HCT116 (cell line): Measurements from ENCODE around the gene PRMT5. TPM values are rescaled to one million over a fixed set of nuclear protein-coding genes. Genes with fewer than 3 reads are reported as not detected.

Experiments used
- ATAC-seq: fragments of 200-7000 bp; cut with Tn5 transposase; 2 replicates; pipeline ENCODE4 v1.9.1; 2020; ENCODE audit warnings: mild to moderate bottlenecking, moderate library complexity
- BruUV-seq: library from RNA; stranded (reverse); fragments of 400-500 nt; replicated peaks from 2 replicates; lab custom pipeline; 2021; lab: Mats Ljungman, UMichigan
- CTCF ChIA-PET: fragments of 300-600 bp; sonication (Branson Sonifier 250); formaldehyde crosslinking; loops from one replicate; lab custom pipeline; 2021; ENCODE audit warnings: antibody characterized with exemption; lab: Charles Lee
- POLR2A ChIA-PET: fragments of 300-600, 350-600 bp; sonication (Branson Sonifier 250); formaldehyde crosslinking; loops from one replicate; lab custom pipeline; 2021; ENCODE audit warnings: antibody characterized with exemption; lab: Charles Lee
- RAD21 ChIA-PET, 2 experiments: fragments of 300-600 bp; sonication (Branson Sonifier 250); formaldehyde crosslinking; loops; one replicate each; lab custom pipeline; 2023; ENCODE audit warnings: low total read pairs in 2 of 2; ENCODE audit not compliant: uncharacterized antibody in 2 of 2, unreplicated experiment in 2 of 2, low non-redundant PET in 1 of 2; lab: Charles Lee
- DNase-seq: peaks from one replicate; pipeline ENCODE4 v3.0.0-alpha.2; 2010; ENCODE audit warnings: low read depth, low spot score
- H2AFZ ChIP-seq: fragments of 200-600 bp; shearing (Covaris generic), sonication (generic); 2 replicates; pipeline ENCODE4 v1.6.1; 2017; ENCODE audit warnings: low read depth, mixed run types, mixed read lengths, antibody characterized with exemption, low read length; ENCODE audit not compliant: poor library complexity, severe bottlenecking
- H3K27ac ChIP-seq: 2 replicates; pipeline ENCODE4 v1.5.1; 2012; ENCODE audit warnings: low read depth, low read length
- H3K27me3 ChIP-seq: fragments of 200-600 bp; sonication (generic); 2 replicates; pipeline ENCODE4 v1.6.1; 2016; ENCODE audit warnings: mixed run types, low read length, mixed read lengths; ENCODE audit not compliant: insufficient read depth
- H3K36me3 ChIP-seq, 2 experiments: fragments of 200-500 bp in 1 of 2; fragments of 200-600 bp in 1 of 2; sonication (Bioruptor generic) in 1 of 2; sonication (generic) in 1 of 2; 2 replicates each; pipeline versions ENCODE4 v1.5.1 to v1.6.1; 2014 to 2016; ENCODE audit warnings: low read length in 2 of 2, inconsistent platforms in 1 of 2, mixed read lengths in 1 of 2, mixed run types in 1 of 2; ENCODE audit not compliant: insufficient read depth in 2 of 2, control insufficient read depth in 1 of 2
- H3K4me1 ChIP-seq, 2 experiments: fragments of 200-600 bp in 1 of 2; sonication (generic) in 1 of 2; 2 replicates each; pipeline versions ENCODE4 v1.5.1 to v1.6.1; 2012 to 2017; ENCODE audit warnings: low read length in 2 of 2, inconsistent platforms in 1 of 2, mild to moderate bottlenecking in 1 of 2, mixed read lengths in 1 of 2, mixed run types in 1 of 2, moderate library complexity in 1 of 2; ENCODE audit not compliant: insufficient read depth in 2 of 2, control insufficient read depth in 1 of 2
- H3K4me2 ChIP-seq: fragments of 200-600 bp; sonication (generic); 2 replicates; pipeline ENCODE4 v1.6.1; 2017; ENCODE audit warnings: mixed run types, low read length, mixed read lengths
- H3K4me3 ChIP-seq, 2 experiments: fragments of 200-600 bp in 1 of 2; sonication (generic) in 1 of 2; replicated peaks in 1 of 2; 2 replicates each; pipeline ENCODE4 v1.5.1; 2011 to 2016; ENCODE audit warnings: low read length in 2 of 2, control low read depth in 1 of 2, low read depth in 1 of 2, mild to moderate bottlenecking in 1 of 2, mixed read lengths in 1 of 2, mixed run types in 1 of 2
- H3K79me2 ChIP-seq: fragments of 200-600 bp; sonication (generic); 2 replicates; pipeline ENCODE4 v1.6.1; 2017; ENCODE audit warnings: mild to moderate bottlenecking, mixed run types, low read length, moderate library complexity, mixed read lengths; ENCODE audit not compliant: insufficient read depth
- H3K9ac ChIP-seq: fragments of 200-600 bp; sonication (generic); 2 replicates; pipeline ENCODE4 v1.6.1; 2016; ENCODE audit warnings: low read length, mixed read lengths
- H3K9me2 ChIP-seq: fragments of 200-600 bp; sonication (generic), shearing (Covaris generic); 2 replicates; pipeline ENCODE4 v1.6.1; 2017; ENCODE audit warnings: mixed run types, mild to moderate bottlenecking, moderate library complexity; ENCODE audit not compliant: insufficient read depth
- H3K9me3 ChIP-seq, 2 experiments: fragments of 200-500 bp in 1 of 2; fragments of 200-600 bp in 1 of 2; sonication (Bioruptor generic) in 1 of 2; sonication (generic) in 1 of 2; 2 replicates each; pipeline ENCODE4 v1.6.1; 2014 to 2017; ENCODE audit warnings: low read length in 2 of 2, mixed read lengths in 2 of 2, inconsistent platforms in 1 of 2, low read depth in 1 of 2, mild to moderate bottlenecking in 1 of 2, mixed run types in 1 of 2, moderate library complexity in 1 of 2; ENCODE audit not compliant: control insufficient read depth in 1 of 2, insufficient read depth in 1 of 2
- H4K20me1 ChIP-seq: fragments of 200-600 bp; sonication (generic), shearing (Covaris generic); 2 replicates; pipeline ENCODE4 v1.6.1; 2017; ENCODE audit warnings: mixed run types, mild to moderate bottlenecking, moderate library complexity; ENCODE audit not compliant: insufficient read depth
- ATF3 ChIP-seq: IDR thresholded peaks from 2 replicates; pipeline ENCODE4 v1.6.1; 2012
- CBX3 ChIP-seq: IDR thresholded peaks from 2 replicates; pipeline ENCODE4 v1.6.1; 2012; ENCODE audit warnings: low read depth
- CEBPB ChIP-seq: IDR thresholded peaks from 2 replicates; pipeline ENCODE4 v1.6.1; 2012; ENCODE audit warnings: low read depth
- ELF1 ChIP-seq: IDR thresholded peaks from 2 replicates; pipeline ENCODE4 v1.6.1; 2012; ENCODE audit warnings: low read depth, borderline replicate concordance
- EZH2 ChIP-seq: fragments of 200-600 bp; sonication (generic); IDR thresholded peaks from 2 replicates; pipeline ENCODE4 v1.6.1; 2017; ENCODE audit warnings: antibody characterized with exemption, mixed run types
- EZH2phosphoT487 ChIP-seq: fragments of 200-600 bp; IDR thresholded peaks from 2 replicates; pipeline ENCODE4 v1.6.1; 2018; ENCODE audit warnings: antibody characterized with exemption, borderline replicate concordance
- FOSL1 ChIP-seq: IDR thresholded peaks from 2 replicates; pipeline ENCODE4 v1.6.1; 2012; ENCODE audit warnings: low read depth
- JUND ChIP-seq: IDR thresholded peaks from 2 replicates; pipeline ENCODE4 v1.6.1; 2012
- MAX ChIP-seq: IDR thresholded peaks from 2 replicates; pipeline ENCODE4 v1.6.1; 2012
- POLR2A ChIP-seq: IDR thresholded peaks from 2 replicates; pipeline ENCODE4 v1.7.0; 2011; ENCODE audit warnings: borderline replicate concordance; ENCODE audit not compliant: insufficient read depth, insufficient read length; ENCODE audit errors: extremely low read depth
- POLR2AphosphoS5 ChIP-seq: IDR thresholded peaks from 2 replicates; pipeline ENCODE4 v1.6.1; 2011; ENCODE audit warnings: mild to moderate bottlenecking, low read depth, low read length, moderate library complexity
- RAD21 ChIP-seq: IDR thresholded peaks from 2 replicates; pipeline ENCODE4 v1.6.1; 2012; ENCODE audit warnings: low read depth, mild to moderate bottlenecking
- SIN3A ChIP-seq: IDR thresholded peaks from 2 replicates; pipeline ENCODE4 v1.6.1; 2012; ENCODE audit warnings: low read depth
- SP1 ChIP-seq: IDR thresholded peaks from 2 replicates; pipeline ENCODE4 v1.6.1; 2012; ENCODE audit warnings: low read depth
- YY1 ChIP-seq: IDR thresholded peaks from 2 replicates; pipeline ENCODE4 v1.6.1; 2011; ENCODE audit warnings: low read length, low read depth, moderate library complexity, mild to moderate bottlenecking; ENCODE audit not compliant: insufficient replicate concordance; ENCODE audit errors: extremely low read depth
- ZBTB33 ChIP-seq: IDR thresholded peaks from 2 replicates; pipeline ENCODE4 v1.6.1; 2011; ENCODE audit warnings: mild to moderate bottlenecking, low read length, moderate library complexity; ENCODE audit not compliant: insufficient replicate concordance; ENCODE audit errors: extremely low read depth
- ZNF274 ChIP-seq: fragments of 200-500 bp; sonication (Bioruptor generic); IDR thresholded peaks from 2 replicates; pipeline ENCODE4 v1.6.1; 2014; ENCODE audit warnings: mild to moderate bottlenecking, low read depth, low read length, inconsistent platforms
- intact Hi-C: fragments of 100-400 bp; cut with micrococcal nuclease; formaldehyde crosslinking; loops from 2 replicates; pipeline ENCODE4 v1.10.0; 2022
- total RNA-seq: library from RNA; stranded (reverse); gene quantifications from one replicate; pipeline ENCODE4 v1.2.1, GENCODE V29; 2021; ENCODE audit not compliant: unreplicated experiment
- TF ChIP-seq, protein P1 (sequence below): IDR thresholded peaks from 2 replicates; pipeline ENCODE4 v1.6.1; 2012; ENCODE audit warnings: low read depth

Gene PRMT5
- total RNA-seq, 1 experiment from 2014 or later = 186 TPM

DNA sequence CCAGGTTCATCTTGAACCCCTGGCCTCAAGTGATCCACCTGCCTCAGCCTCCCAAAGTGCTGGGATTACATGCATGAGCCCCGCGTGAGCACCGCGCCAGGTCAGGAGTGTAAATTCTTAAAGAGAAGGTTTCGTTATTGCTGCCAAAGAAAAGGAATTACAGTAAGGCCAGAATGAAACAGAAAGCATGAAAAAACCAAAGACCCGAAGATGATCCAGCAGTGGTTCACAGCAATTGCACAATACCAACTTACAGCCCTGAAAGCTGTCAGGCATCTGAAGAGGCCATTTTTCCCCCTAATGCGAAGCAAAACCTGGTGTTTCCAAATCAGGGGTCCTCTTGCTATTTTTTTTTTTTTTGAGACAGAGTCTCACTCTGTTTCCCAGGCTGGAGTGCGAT lies 20.6 kb downstream of the PRMT5 start (continued):
- no peak for TF ChIP-seq ZBTB33
- no peak for TF ChIP-seq POLR2A
- TF ChIP-seq EZH2 = no peak
- TF ChIP-seq RAD21 = no peak
- TF ChIP-seq ZNF274 = no peak
- no peak for TF ChIP-seq SP1
- no peak for TF ChIP-seq JUND
- no peak for TF ChIP-seq MAX

- no peaks in the 10 kb centered on the region for H3K9me2 ChIP-seq
- no peak overlapping the region for H3K27ac ChIP-seq
- no peak overlapping the region for H3K9ac ChIP-seq
- CTCF ChIA-PET = no interaction called here
- H3K4me3 ChIP-seq = no peak overlapping the region
- no peaks in the 10 kb centered on the region for H3K4me1 ChIP-seq
- no peaks in the 10 kb centered on the region for H3K27me3 ChIP-seq
- peaks cover 23% of the 10 kb centered on the region for H3K79me2 ChIP-seq
- no peak overlapping the region for H2AFZ ChIP-seq
- BruUV-seq = no TSS peak
- H3K4me2 ChIP-seq = no peak overlapping the region
- POLR2A ChIA-PET = interaction anchor here (1.0 kb wide), 1 partner anchor 11 kb away, joined by 3 read pairs; the partner anchor contains the start of gene RBM23
- no peak for ATAC-seq
- intact Hi-C loops = no loop called here
- RAD21 ChIA-PET = no interaction called here
- TF ChIP-seq JUND (no peak), YY1 (no peak), EZH2 (no peak), ZNF274 (no peak), FOSL1 (no peak), CEBPB (no peak), ELF1 (no peak), CBX3 (no peak), POLR2A (no peak), ATF3 (no peak), MAX (no peak), EZH2phosphoT487 (no peak), SIN3A (no peak), POLR2AphosphoS5 (no peak)
- TF ChIP-seq, protein P1, sequence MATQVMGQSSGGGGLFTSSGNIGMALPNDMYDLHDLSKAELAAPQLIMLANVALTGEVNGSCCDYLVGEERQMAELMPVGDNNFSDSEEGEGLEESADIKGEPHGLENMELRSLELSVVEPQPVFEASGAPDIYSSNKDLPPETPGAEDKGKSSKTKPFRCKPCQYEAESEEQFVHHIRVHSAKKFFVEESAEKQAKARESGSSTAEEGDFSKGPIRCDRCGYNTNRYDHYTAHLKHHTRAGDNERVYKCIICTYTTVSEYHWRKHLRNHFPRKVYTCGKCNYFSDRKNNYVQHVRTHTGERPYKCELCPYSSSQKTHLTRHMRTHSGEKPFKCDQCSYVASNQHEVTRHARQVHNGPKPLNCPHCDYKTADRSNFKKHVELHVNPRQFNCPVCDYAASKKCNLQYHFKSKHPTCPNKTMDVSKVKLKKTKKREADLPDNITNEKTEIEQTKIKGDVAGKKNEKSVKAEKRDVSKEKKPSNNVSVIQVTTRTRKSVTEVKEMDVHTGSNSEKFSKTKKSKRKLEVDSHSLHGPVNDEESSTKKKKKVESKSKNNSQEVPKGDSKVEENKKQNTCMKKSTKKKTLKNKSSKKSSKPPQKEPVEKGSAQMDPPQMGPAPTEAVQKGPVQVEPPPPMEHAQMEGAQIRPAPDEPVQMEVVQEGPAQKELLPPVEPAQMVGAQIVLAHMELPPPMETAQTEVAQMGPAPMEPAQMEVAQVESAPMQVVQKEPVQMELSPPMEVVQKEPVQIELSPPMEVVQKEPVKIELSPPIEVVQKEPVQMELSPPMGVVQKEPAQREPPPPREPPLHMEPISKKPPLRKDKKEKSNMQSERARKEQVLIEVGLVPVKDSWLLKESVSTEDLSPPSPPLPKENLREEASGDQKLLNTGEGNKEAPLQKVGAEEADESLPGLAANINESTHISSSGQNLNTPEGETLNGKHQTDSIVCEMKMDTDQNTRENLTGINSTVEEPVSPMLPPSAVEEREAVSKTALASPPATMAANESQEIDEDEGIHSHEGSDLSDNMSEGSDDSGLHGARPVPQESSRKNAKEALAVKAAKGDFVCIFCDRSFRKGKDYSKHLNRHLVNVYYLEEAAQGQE = no peak
- no peak for DNase-seq
- no peaks in the 10 kb centered on the region for H4K20me1 ChIP-seq
- no peaks in the 10 kb centered on the region for H3K9me3 ChIP-seq
- H3K36me3 ChIP-seq = peaks cover 49 to 56% of the 10 kb centered on the region in 2 experiments
Measured at GRCh38 chr14:22907429-22907828, 21.7 kb downstream of the PRMT5 start.
